Stimulated activated CD4-positive, alpha-beta T cell treated with anti-CD3 and anti-CD28 coated beads, Interleukin-1b, Interleukin-23, amount 100 ng/mL, for 48 hours (primary cell): Measurements from ENCODE around the gene LRRTM3.

Experiments used
- DNase-seq: peaks from one replicate; pipeline ENCODE4 v3.0.0-alpha.2; 2020

LRRTM3 gene

GRCh38 chr10:67036808-67037207 lies 111.0 kb downstream of the LRRTM3 start:
- DNase-seq: no peak

GRCh38 chr10:67043041-67043440 lies 117.2 kb downstream of the LRRTM3 start:
- DNase-seq: no peak

DNA sequence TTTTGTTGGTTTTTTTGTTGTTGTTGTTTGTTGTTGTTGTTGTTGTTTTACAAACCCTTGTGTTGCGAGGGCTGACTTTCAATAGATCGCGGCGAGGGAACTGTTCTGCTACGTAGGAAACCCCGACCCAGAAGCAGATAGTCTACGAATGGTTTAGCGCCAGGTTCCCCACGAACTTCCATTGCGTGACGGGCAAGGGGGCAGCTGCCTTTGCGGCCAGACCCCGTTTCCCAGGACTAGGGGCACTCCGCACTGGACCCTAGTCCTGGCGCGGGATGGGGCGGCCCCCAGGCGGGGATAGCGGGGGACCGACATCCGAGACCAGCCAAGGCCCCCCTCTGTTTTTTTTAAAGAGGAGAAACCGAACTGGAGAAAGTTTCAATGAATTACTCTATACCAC lies 119.6 kb downstream of the LRRTM3 start:
- DNase-seq: no peak

- DNase-seq: no peak
Measured at GRCh38 chr10:67046507-67046906, 120.7 kb downstream of the LRRTM3 start.

DNA sequence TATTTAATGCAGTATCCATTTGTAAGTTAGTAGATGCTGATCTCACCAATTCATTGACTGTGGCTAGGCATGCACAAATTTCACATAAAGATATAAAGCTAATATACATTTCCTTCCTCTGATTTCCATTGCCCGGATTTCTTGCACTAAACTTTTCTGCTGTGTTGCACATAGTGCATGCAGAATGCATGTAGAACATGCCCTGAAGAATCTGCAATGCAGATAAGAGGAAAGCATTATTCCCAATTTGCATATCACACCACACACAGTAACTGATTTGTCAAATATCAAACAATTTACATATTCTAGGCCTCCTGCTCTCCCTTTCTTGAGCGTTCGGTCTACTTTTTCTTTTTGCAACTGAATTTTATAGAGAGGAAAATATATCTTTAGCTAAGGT lies 124.2 kb downstream of the LRRTM3 start:
- DNase-seq: no peak

GRCh38 chr10:67050415-67050814 lies 124.6 kb downstream of the LRRTM3 start:
- no peak for DNase-seq

GRCh38 chr10:67072654-67073053 lies 146.8 kb downstream of the LRRTM3 start:
- no peak for DNase-seq

GRCh38 chr10:67075491-67075971 lies 149.7 kb downstream of the LRRTM3 start:
- no peak for DNase-seq

DNA sequence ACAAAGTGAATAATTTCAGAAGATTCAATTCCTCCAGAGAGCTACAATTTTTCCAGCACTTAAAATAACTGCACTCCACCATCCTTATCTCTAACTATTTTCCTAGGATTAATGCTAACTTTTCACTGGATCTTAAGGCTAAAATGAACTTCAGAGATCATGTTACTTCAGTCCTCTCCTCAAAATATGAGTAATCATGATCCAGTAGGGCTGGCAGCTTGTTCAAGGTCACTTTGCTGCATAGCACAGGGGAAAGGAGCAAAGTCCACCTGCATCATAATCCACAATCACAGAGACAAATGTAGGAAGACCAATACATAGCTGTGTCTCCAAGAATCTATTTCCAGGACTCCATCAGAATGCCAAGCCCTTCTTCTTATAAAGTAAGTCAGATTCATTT lies 150.3 kb downstream of the LRRTM3 start:
- DNase-seq: no peak

DNA sequence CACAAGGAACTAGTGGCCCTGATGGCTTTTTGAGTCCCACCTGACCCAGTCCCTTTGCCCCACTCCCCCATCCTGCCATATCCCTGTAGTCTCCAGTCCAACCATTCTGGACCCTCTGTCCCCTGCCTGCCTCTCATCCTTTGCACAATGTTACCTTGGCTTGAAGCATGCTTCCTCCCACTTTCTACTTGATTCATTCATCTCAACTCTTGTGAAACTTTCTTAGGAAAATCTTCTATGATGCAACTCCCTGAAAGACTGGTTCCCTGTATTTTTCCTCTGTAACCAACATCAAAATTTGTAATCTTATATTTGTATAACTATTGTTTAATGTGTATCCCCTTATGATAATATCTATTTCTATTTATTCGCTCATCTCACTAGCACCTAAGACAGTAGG lies 151.5 kb downstream of the LRRTM3 start:
- DNase-seq: no peak

GRCh38 chr10:67079126-67079525 lies 153.3 kb downstream of the LRRTM3 start:
- DNase-seq: no peak

GRCh38 chr10:67086327-67087134 lies 160.7 kb downstream of the LRRTM3 start:
- no peak for DNase-seq

DNA sequence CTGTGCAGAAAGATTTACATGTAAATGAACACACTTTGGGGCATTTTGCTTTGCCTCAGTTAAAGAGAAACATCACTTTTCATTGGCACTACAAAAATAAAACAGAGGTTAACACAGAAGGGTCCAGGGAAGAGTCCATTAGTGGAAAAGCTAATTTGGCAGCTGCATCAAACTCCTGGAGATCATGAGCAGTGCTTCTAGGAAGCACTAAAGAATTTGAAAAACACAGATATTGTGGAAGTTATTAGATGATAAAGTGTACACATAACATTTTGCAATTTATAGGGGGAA lies 161.2 kb downstream of the LRRTM3 start:
- DNase-seq: no peak

GRCh38 chr10:67088036-67088435 lies 162.2 kb downstream of the LRRTM3 start:
- no peak for DNase-seq

GRCh38 chr10:67095531-67095930 lies 169.7 kb downstream of the LRRTM3 start:
- DNase-seq: no peak

DNA sequence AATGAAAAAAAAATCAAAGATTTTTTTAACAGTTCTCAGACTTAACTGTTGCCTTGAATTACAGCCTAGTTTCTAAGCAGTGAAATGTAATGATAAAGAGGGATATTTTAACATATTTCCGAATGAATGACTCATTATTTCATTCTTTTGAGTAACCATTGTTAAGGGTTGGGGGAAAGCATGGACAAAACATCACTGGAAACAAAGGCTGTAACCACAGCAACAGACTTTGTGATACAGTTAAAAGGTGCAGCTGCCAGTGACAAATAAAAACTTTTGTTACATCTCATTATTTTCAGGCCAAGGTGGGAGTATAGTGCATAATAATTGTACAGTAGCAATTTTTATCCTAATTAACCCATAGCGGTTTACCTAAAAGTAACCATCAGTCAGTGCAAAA lies 172.6 kb downstream of the LRRTM3 start:
- DNase-seq: no peak

DNA sequence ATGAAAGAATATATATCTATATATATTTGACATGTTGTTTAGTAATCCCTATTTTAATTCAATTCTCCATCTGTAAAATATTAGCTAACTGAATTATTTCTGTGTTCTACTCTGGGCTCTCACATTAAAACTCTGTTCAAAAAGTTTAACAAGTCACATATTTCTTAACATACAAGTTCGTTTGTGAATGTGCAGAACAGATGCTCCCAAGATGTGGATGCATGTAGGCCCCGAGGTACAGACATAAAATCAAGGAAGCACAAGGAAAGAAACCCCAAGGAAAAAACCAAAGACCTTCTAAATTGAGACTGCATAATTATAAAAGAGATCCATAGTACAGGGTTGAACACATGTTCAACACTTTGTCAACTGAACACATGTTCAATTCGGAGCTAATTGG lies 175.1 kb downstream of the LRRTM3 start:
- DNase-seq: no peak

GRCh38 chr10:67107670-67108069 lies 181.8 kb downstream of the LRRTM3 start:
- DNase-seq: no peak

GRCh38 chr10:67110286-67110685 lies 184.4 kb downstream of the LRRTM3 start:
- no peak for DNase-seq

GRCh38 chr10:67112765-67113164 lies 186.9 kb downstream of the LRRTM3 start:
- no peak for DNase-seq

GRCh38 chr10:67114945-67115344 lies 189.1 kb downstream of the LRRTM3 start:
- no peak for DNase-seq

DNA sequence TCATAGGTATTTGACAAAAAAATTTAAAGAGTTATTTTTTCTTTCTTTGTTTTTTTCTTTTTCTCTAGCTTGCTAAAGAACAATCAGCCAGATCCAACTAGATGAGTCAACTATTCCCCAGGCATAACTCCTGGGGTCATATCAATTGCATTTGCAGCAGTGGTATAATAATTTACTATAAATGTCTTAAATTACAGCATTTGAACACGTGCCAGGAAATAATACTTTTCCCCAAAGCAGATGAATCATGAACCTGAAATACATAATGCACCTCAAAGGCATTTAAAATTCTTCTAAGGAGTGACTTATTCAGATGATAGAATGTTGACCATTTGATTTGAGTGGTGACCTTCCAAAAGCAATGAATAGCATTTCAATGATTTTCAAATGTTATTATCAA lies 190.1 kb downstream of the LRRTM3 start:
- DNase-seq: no peak

GRCh38 chr10:67119651-67120050 lies 193.8 kb downstream of the LRRTM3 start:
- DNase-seq: no peak

GRCh38 chr10:67127441-67127840 lies 201.6 kb downstream of the LRRTM3 start:
- no peak for DNase-seq

GRCh38 chr10:67140641-67141040 lies 214.8 kb downstream of the LRRTM3 start:
- no peak for DNase-seq
